Measurements from ENCODE around the gene RPS15A.
"Not testable (repeated sequence)": the region's sequence is repeated elsewhere in the genome, so short reads cannot be mapped to it uniquely, and the experiment has no call there.

Gene RPS15A

GRCh38 chr16:18742870-18743269 is 47.3 kb downstream of the RPS15A start:
- not testable (repeated sequence) for H3K23ac ChIP-seq (ENCODE audit: low read length); H3K36me3 ChIP-seq (ENCODE audit: control insufficient read depth in 1 of 2, insufficient read depth in 2 of 2, low read length in 2 of 2); H2BK5ac ChIP-seq (ENCODE audit: low read depth, low read length, poor library complexity); H3K4me2 ChIP-seq (ENCODE audit: low read length); H4K91ac ChIP-seq (ENCODE audit: low read depth, low read length); H4K12ac ChIP-seq (ENCODE audit: low read depth, low read length); H3K27ac ChIP-seq (ENCODE audit: low read depth, low read length); H3K18ac ChIP-seq (ENCODE audit: low read length); H3K4ac ChIP-seq (ENCODE audit: low read depth, low read length); H3K27me3 ChIP-seq (ENCODE audit: insufficient read depth, low read length); H3K79me1 ChIP-seq (ENCODE audit: low read length); H2BK12ac ChIP-seq (ENCODE audit: low read length); H4K8ac ChIP-seq (ENCODE audit: low read depth, low read length); H3K79me2 ChIP-seq (ENCODE audit: control insufficient read depth, insufficient read depth, low read length, poor library complexity); H2BK120ac ChIP-seq (ENCODE audit: insufficient read depth, low read length, poor library complexity); H3K4me3 ChIP-seq (ENCODE audit: low read depth, low read length); DNase-seq; H3K9me3 ChIP-seq (ENCODE audit: insufficient read depth, low read depth, low read length); H2AK5ac ChIP-seq (ENCODE audit: low read length); H2AFZ ChIP-seq (ENCODE audit: insufficient read depth, low read length, poor library complexity); H3K14ac ChIP-seq (ENCODE audit: low read length); H3K9ac ChIP-seq (ENCODE audit: low read length); H3K4me1 ChIP-seq (ENCODE audit: control insufficient read depth in 1 of 2, insufficient read depth in 2 of 2, low read length in 2 of 2)
- no CpG with 5 or more reads among the region's 8 CpGs for WGBS (ENCODE audit: extremely low coverage, insufficient coverage, insufficient read length)

GRCh38 chr16:18740027-18740426 is 50.1 kb downstream of the RPS15A start:
- H3K18ac ChIP-seq (ENCODE audit: low read length); H3K36me3 ChIP-seq (ENCODE audit: control insufficient read depth in 1 of 2, insufficient read depth in 2 of 2, low read length in 2 of 2); H2AK5ac ChIP-seq (ENCODE audit: low read length); H3K4ac ChIP-seq (ENCODE audit: low read depth, low read length); H2BK120ac ChIP-seq (ENCODE audit: insufficient read depth, low read length, poor library complexity); DNase-seq; H4K91ac ChIP-seq (ENCODE audit: low read depth, low read length); H3K4me3 ChIP-seq (ENCODE audit: low read depth, low read length); H3K4me1 ChIP-seq (ENCODE audit: control insufficient read depth in 1 of 2, insufficient read depth in 2 of 2, low read length in 2 of 2); H4K12ac ChIP-seq (ENCODE audit: low read depth, low read length); H3K79me1 ChIP-seq (ENCODE audit: low read length); H3K14ac ChIP-seq (ENCODE audit: low read length); H2AFZ ChIP-seq (ENCODE audit: insufficient read depth, low read length, poor library complexity); H3K4me2 ChIP-seq (ENCODE audit: low read length); H4K8ac ChIP-seq (ENCODE audit: low read depth, low read length); H2BK12ac ChIP-seq (ENCODE audit: low read length); H3K9ac ChIP-seq (ENCODE audit: low read length); H3K23ac ChIP-seq (ENCODE audit: low read length); H3K27ac ChIP-seq (ENCODE audit: low read depth, low read length); H3K79me2 ChIP-seq (ENCODE audit: control insufficient read depth, insufficient read depth, low read length, poor library complexity); H3K27me3 ChIP-seq (ENCODE audit: insufficient read depth, low read length); H3K9me3 ChIP-seq (ENCODE audit: insufficient read depth, low read depth, low read length); H2BK5ac ChIP-seq (ENCODE audit: low read depth, low read length, poor library complexity): not testable (repeated sequence)
- WGBS (ENCODE audit: extremely low coverage, insufficient coverage, insufficient read length): no CpG with 5 or more reads among the region's 3 CpGs

- not testable (repeated sequence) for H3K4me2 ChIP-seq (ENCODE audit: low read length); H3K18ac ChIP-seq (ENCODE audit: low read length); H3K4ac ChIP-seq (ENCODE audit: low read depth, low read length); DNase-seq; H3K9ac ChIP-seq (ENCODE audit: low read length); H4K12ac ChIP-seq (ENCODE audit: low read depth, low read length); H3K79me2 ChIP-seq (ENCODE audit: control insufficient read depth, insufficient read depth, low read length, poor library complexity); H3K23ac ChIP-seq (ENCODE audit: low read length); H3K36me3 ChIP-seq (ENCODE audit: control insufficient read depth in 1 of 2, insufficient read depth in 2 of 2, low read length in 2 of 2); H3K79me1 ChIP-seq (ENCODE audit: low read length); H3K14ac ChIP-seq (ENCODE audit: low read length); H3K4me1 ChIP-seq (ENCODE audit: control insufficient read depth in 1 of 2, insufficient read depth in 2 of 2, low read length in 2 of 2); H4K91ac ChIP-seq (ENCODE audit: low read depth, low read length); H3K9me3 ChIP-seq (ENCODE audit: insufficient read depth, low read depth, low read length); H3K4me3 ChIP-seq (ENCODE audit: low read depth, low read length); H2BK5ac ChIP-seq (ENCODE audit: low read depth, low read length, poor library complexity); H3K27ac ChIP-seq (ENCODE audit: low read depth, low read length); H2BK120ac ChIP-seq (ENCODE audit: insufficient read depth, low read length, poor library complexity); H4K8ac ChIP-seq (ENCODE audit: low read depth, low read length); H2BK12ac ChIP-seq (ENCODE audit: low read length); H2AK5ac ChIP-seq (ENCODE audit: low read length); H3K27me3 ChIP-seq (ENCODE audit: insufficient read depth, low read length); H2AFZ ChIP-seq (ENCODE audit: insufficient read depth, low read length, poor library complexity)
- no CpG with 5 or more reads among the region's 4 CpGs for WGBS (ENCODE audit: extremely low coverage, insufficient coverage, insufficient read length)
These were observed 51.4 kb downstream of the RPS15A start for GRCh38 chr16:18738768-18739167.

GRCh38 chr16:18734279-18734678 is 55.9 kb downstream of the RPS15A start:
- H3K4me3 ChIP-seq (ENCODE audit: low read depth, low read length); H4K12ac ChIP-seq (ENCODE audit: low read depth, low read length); H3K14ac ChIP-seq (ENCODE audit: low read length); H2BK120ac ChIP-seq (ENCODE audit: insufficient read depth, low read length, poor library complexity); H3K4me1 ChIP-seq (ENCODE audit: control insufficient read depth in 1 of 2, insufficient read depth in 2 of 2, low read length in 2 of 2); H3K23ac ChIP-seq (ENCODE audit: low read length); H2BK5ac ChIP-seq (ENCODE audit: low read depth, low read length, poor library complexity); H3K79me1 ChIP-seq (ENCODE audit: low read length); H2BK12ac ChIP-seq (ENCODE audit: low read length); H2AK5ac ChIP-seq (ENCODE audit: low read length); H3K18ac ChIP-seq (ENCODE audit: low read length); H4K8ac ChIP-seq (ENCODE audit: low read depth, low read length); H3K9me3 ChIP-seq (ENCODE audit: insufficient read depth, low read depth, low read length); H3K9ac ChIP-seq (ENCODE audit: low read length); H3K27ac ChIP-seq (ENCODE audit: low read depth, low read length); H3K79me2 ChIP-seq (ENCODE audit: control insufficient read depth, insufficient read depth, low read length, poor library complexity); H2AFZ ChIP-seq (ENCODE audit: insufficient read depth, low read length, poor library complexity); DNase-seq; H3K4me2 ChIP-seq (ENCODE audit: low read length); H3K4ac ChIP-seq (ENCODE audit: low read depth, low read length); H3K36me3 ChIP-seq (ENCODE audit: control insufficient read depth in 1 of 2, insufficient read depth in 2 of 2, low read length in 2 of 2); H3K27me3 ChIP-seq (ENCODE audit: insufficient read depth, low read length); H4K91ac ChIP-seq (ENCODE audit: low read depth, low read length): not testable (repeated sequence)
- WGBS (ENCODE audit: extremely low coverage, insufficient coverage, insufficient read length): no CpG with 5 or more reads among the region's 27 CpGs

Data from trophoblast cell (in vitro differentiated cells and primary cell).